MM.1S (cell line): ENCODE measurements around the gene PIBF1.

Experiments
- DNase-seq: peaks from one replicate; pipeline ENCODE4 v3.0.0-alpha.2; 2015
- H2AFZ ChIP-seq: fragments of 300-600 bp; sonication (generic); 2 replicates; pipeline ENCODE4 v1.6.0; 2016; ENCODE audit warnings: antibody characterized with exemption, low read length
- H3F3A ChIP-seq: fragments of 300-600 bp; sonication (generic); 2 replicates; pipeline ENCODE4 v1.6.1; 2016; ENCODE audit warnings: mild to moderate bottlenecking, antibody characterized with exemption, low read length, moderate library complexity, mixed read lengths; ENCODE audit not compliant: insufficient read depth
- H3K27ac ChIP-seq: fragments of 300-600 bp; sonication (generic); 2 replicates; pipeline ENCODE4 v1.5.1; 2016; ENCODE audit warnings: mild to moderate bottlenecking, low read length
- H3K27me3 ChIP-seq: fragments of 300-600 bp; sonication (generic); replicated peaks from 2 replicates; pipeline ENCODE4 v1.6.0; 2016; ENCODE audit warnings: low read length; ENCODE audit not compliant: insufficient read depth
- H3K36me3 ChIP-seq: fragments of 300-600 bp; sonication (generic); replicated peaks from 2 replicates; pipeline ENCODE4 v1.6.1; 2016; ENCODE audit warnings: mild to moderate bottlenecking, low read length, mixed read lengths; ENCODE audit not compliant: insufficient read depth
- H3K4me1 ChIP-seq: fragments of 300-600 bp; sonication (generic); 2 replicates; pipeline ENCODE4 v1.6.1; 2016; ENCODE audit warnings: low read length, mixed read lengths
- H3K4me2 ChIP-seq: fragments of 300-600 bp; sonication (generic); 2 replicates; pipeline ENCODE4 v1.6.0; 2016; ENCODE audit warnings: low read depth, low read length
- H3K4me3 ChIP-seq: fragments of 300-600 bp; sonication (generic); 2 replicates; pipeline ENCODE4 v1.5.1; 2016; ENCODE audit warnings: low read length, mixed read lengths
- H3K79me2 ChIP-seq: fragments of 300-600 bp; sonication (generic); 2 replicates; pipeline ENCODE4 v1.6.1; 2016; ENCODE audit warnings: mixed run types, low read length, mixed read lengths
- H3K9ac ChIP-seq: fragments of 300-600 bp; sonication (generic); 2 replicates; pipeline ENCODE4 v1.6.1; 2016; ENCODE audit warnings: low read length, mixed read lengths
- H3K9me2 ChIP-seq: fragments of 300-600 bp; sonication (generic); replicated peaks from 2 replicates; pipeline ENCODE4 v1.6.1; 2016; ENCODE audit warnings: mild to moderate bottlenecking, low read length, mixed read lengths; ENCODE audit not compliant: insufficient read depth
- H3K9me3 ChIP-seq: fragments of 300-600 bp; sonication (generic); replicated peaks from 2 replicates; pipeline ENCODE4 v1.6.1; 2016; ENCODE audit warnings: mild to moderate bottlenecking, low read length, mixed read lengths; ENCODE audit not compliant: insufficient read depth
- H4K20me1 ChIP-seq: fragments of 300-600 bp; sonication (generic); 2 replicates; pipeline ENCODE4 v1.6.1; 2016; ENCODE audit warnings: mild to moderate bottlenecking, low read length, moderate library complexity, mixed read lengths; ENCODE audit not compliant: insufficient read depth
- CTCF ChIP-seq: fragments of 300-600 bp; sonication (generic); IDR thresholded peaks from 2 replicates; pipeline ENCODE4 v1.5.1; 2016; ENCODE audit warnings: antibody characterized with exemption, low read length, mixed read lengths
- EZH2 ChIP-seq: fragments of 300-600 bp; sonication (generic); optimal IDR thresholded peaks from 2 replicates; pipeline ENCODE3; 2017; ENCODE audit warnings: low read depth, mild to moderate bottlenecking, antibody characterized with exemption, low read length, mixed read lengths
- EZH2phosphoT487 ChIP-seq: fragments of 300-600 bp; sonication (generic); IDR thresholded peaks from 2 replicates; pipeline ENCODE4 v1.6.1; 2018; ENCODE audit warnings: antibody characterized with exemption, low read length

PIBF1 gene

GRCh38 chr13:72986197-72986596, 204.3 kb downstream of the PIBF1 start:
- Histone ChIP-seq H3K9ac (no peak overlapping the region), H3K27me3 (no peaks in the 10 kb centered on the region), H4K20me1 (no peaks in the 10 kb centered on the region), H3K36me3 (no peaks in the 10 kb centered on the region), H3K4me1 (no peaks in the 10 kb centered on the region), H3K9me3 (no peaks in the 10 kb centered on the region), H3K9me2 (no peaks in the 10 kb centered on the region), H3K4me2 (no peak overlapping the region), H3K79me2 (no peaks in the 10 kb centered on the region), H3K27ac (no peak overlapping the region), H2AFZ (no peak overlapping the region), H3K4me3 (no peak overlapping the region), H3F3A (no peaks in the 10 kb centered on the region)
- DNase-seq, result no peak
- TF ChIP-seq EZH2phosphoT487, result no peak
- no peak for TF ChIP-seq EZH2
- no peak for TF ChIP-seq CTCF

- no peaks in the 10 kb centered on the region for H3K9me3 ChIP-seq
- H3K36me3 ChIP-seq, result no peaks in the 10 kb centered on the region
- H3K4me3 ChIP-seq, result no peak overlapping the region
- no peaks in the 10 kb centered on the region for H3K9me2 ChIP-seq
- no peak overlapping the region for H3K4me2 ChIP-seq
- no peaks in the 10 kb centered on the region for H3F3A ChIP-seq
- DNase-seq, result no peak
- H3K27ac ChIP-seq, result no peak overlapping the region
- H3K27me3 ChIP-seq, result no peaks in the 10 kb centered on the region
- no peaks in the 10 kb centered on the region for H3K4me1 ChIP-seq
- H4K20me1 ChIP-seq, result no peaks in the 10 kb centered on the region
- TF ChIP-seq EZH2phosphoT487 (no peak), EZH2 (no peak), CTCF (no peak)
- H3K79me2 ChIP-seq, result no peaks in the 10 kb centered on the region
- H2AFZ ChIP-seq, result no peak overlapping the region
- no peak overlapping the region for H3K9ac ChIP-seq
Measured at GRCh38 chr13:72990953-72991352, 209.0 kb downstream of the PIBF1 start.

- Histone ChIP-seq H3K9me2 (no peaks in the 10 kb centered on the region), H3K4me3 (no peak overlapping the region), H3K9ac (no peak overlapping the region), H3K4me1 (no peaks in the 10 kb centered on the region), H3K27ac (no peak overlapping the region), H3K4me2 (no peak overlapping the region), H3K9me3 (no peaks in the 10 kb centered on the region), H3K79me2 (no peaks in the 10 kb centered on the region), H3K27me3 (no peaks in the 10 kb centered on the region), H2AFZ (no peak overlapping the region), H4K20me1 (no peaks in the 10 kb centered on the region), H3K36me3 (no peaks in the 10 kb centered on the region), H3F3A (no peaks in the 10 kb centered on the region)
- DNase-seq, result no peak
- TF ChIP-seq EZH2phosphoT487 (no peak), CTCF (no peak), EZH2 (no peak)
Measured at GRCh38 chr13:72998012-72998411, 216.1 kb downstream of the PIBF1 start.
